ENCODE data around the gene IQCH. TPM values are rescaled to one million over a fixed set of nuclear protein-coding genes. Genes with fewer than 3 reads are reported as not detected.

The IQCH gene
- total and polyA plus RNA-seq, 12 donors = 0.67 to 7.3 (median 2.9) TPM

GRCh38 chr15:67210555-67211168, 43.9 kb upstream of the IQCH start:
- intact Hi-C loops (cut with DNase I) = no loop called here
- no peaks in the 10 kb centered on the region for H3K36me3 ChIP-seq (replicated peaks in 1 of 2)
- no peak overlapping the region for H3K4me3 ChIP-seq
- TF ChIP-seq POLR2A (IDR thresholded peaks at IDR 0.05) (no peak), CTCF (IDR thresholded peaks at IDR 0.05) (no peak)
- no peaks in the 10 kb centered on the region for H3K27me3 ChIP-seq
- H3K27ac ChIP-seq = no peak overlapping the region
- H3K9me3 ChIP-seq (replicated peaks in 1 of 3) = no peaks in the 10 kb centered on the region
- no peak for DNase-seq
- no peaks in the 10 kb centered on the region for H3K4me1 ChIP-seq (replicated peaks in 1 of 2)
- WGBS, 4 donors = 80 to 90% (median 89%) methylated on average over 5 of the region's 5 CpGs

- DNase-seq = no peak
- intact Hi-C loops (cut with DNase I) = no loop called here
- Histone ChIP-seq H3K36me3 (replicated peaks in 1 of 2) (no peaks in the 10 kb centered on the region), H3K27ac (no peak overlapping the region), H3K4me3 (no peak overlapping the region), H3K9me3 (replicated peaks in 1 of 3) (no peaks in the 10 kb centered on the region), H3K4me1 (replicated peaks in 1 of 2) (no peaks in the 10 kb centered on the region), H3K27me3 (no peaks in the 10 kb centered on the region)
- WGBS, 4 donors = 83 to 96% (median 94%) methylated on average over 4 of the region's 4 CpGs
- no peak for TF ChIP-seq POLR2A (IDR thresholded peaks at IDR 0.05)
- TF ChIP-seq CTCF (IDR thresholded peaks at IDR 0.05) = no peak
Measured at GRCh38 chr15:67212684-67213367, 41.8 kb upstream of the IQCH start.

- Histone ChIP-seq H3K36me3 (replicated peaks in 1 of 2) (no peaks in the 10 kb centered on the region), H3K4me3 (no peak overlapping the region), H3K9me3 (replicated peaks in 1 of 3) (no peaks in the 10 kb centered on the region), H3K27me3 (no peaks in the 10 kb centered on the region), H3K27ac (no peak overlapping the region), H3K4me1 (replicated peaks in 1 of 2) (no peaks in the 10 kb centered on the region)
- TF ChIP-seq POLR2A (IDR thresholded peaks at IDR 0.05) (no peak), CTCF (IDR thresholded peaks at IDR 0.05) (no peak)
- intact Hi-C loops (cut with DNase I) = no loop called here
- WGBS, 4 donors = 88 to 98% (median 93%) methylated on average over 6 of the region's 6 CpGs
- DNase-seq = no peak
Measured at GRCh38 chr15:67215102-67215501, 39.5 kb upstream of the IQCH start.

- DNase-seq = no peak
- no peaks in the 10 kb centered on the region for H3K4me1 ChIP-seq (replicated peaks in 1 of 2)
- no peaks in the 10 kb centered on the region for H3K27me3 ChIP-seq
- intact Hi-C loops (cut with DNase I) = no loop called here
- no peaks in the 10 kb centered on the region for H3K36me3 ChIP-seq (replicated peaks in 1 of 2)
- TF ChIP-seq POLR2A (IDR thresholded peaks at IDR 0.05) (no peak), CTCF (IDR thresholded peaks at IDR 0.05) (no peak)
- no peak overlapping the region for H3K4me3 ChIP-seq
- no peaks in the 10 kb centered on the region for H3K9me3 ChIP-seq (replicated peaks in 1 of 3)
- H3K27ac ChIP-seq = no peak overlapping the region
Measured at GRCh38 chr15:67216859-67217258, 37.7 kb upstream of the IQCH start.
